GM12878 (cell line): ENCODE results near the gene MT3. TPM values are rescaled to one million over a fixed set of nuclear protein-coding genes. Genes with fewer than 3 reads are reported as not detected.

Experiments
- ATAC-seq: fragments of 200-7000 bp; cut with Tn5 transposase; 3 replicates; pipeline ENCODE4 v1.9.1; 2020; ENCODE audit warnings: mild to moderate bottlenecking, moderate library complexity
- BruUV-seq: library from RNA; stranded (reverse); fragments of 400-500 nt; replicated peaks from 2 replicates; lab custom pipeline; 2021; lab: Mats Ljungman, UMichigan
- CTCF ChIA-PET: fragments of 300-600 bp; sonication (Branson Sonifier 250); formaldehyde crosslinking; extraction: SDS; loops from one replicate; lab custom pipeline; 2021; ENCODE audit warnings: inconsistent platforms; lab: Yijun Ruan, JAX
- POLR2A ChIA-PET: fragments of 350-600 bp; formaldehyde crosslinking; extraction: SDS; loops from one replicate; lab custom pipeline; 2021; ENCODE audit warnings: inconsistent platforms; lab: Charles Lee
- RAD21 ChIA-PET: fragments of 300-600 bp; sonication (Branson Sonifier 250); formaldehyde crosslinking; loops from one replicate; lab custom pipeline; 2023; ENCODE audit warnings: antibody characterized with exemption; ENCODE audit not compliant: unreplicated experiment; lab: Charles Lee
- SMC1A ChIA-PET: fragments of 300-600 bp; sonication (Branson Sonifier 250); formaldehyde crosslinking; loops from one replicate; lab custom pipeline; 2023; ENCODE audit not compliant: unreplicated experiment, uncharacterized antibody; lab: Charles Lee
- DNase-seq: peaks from one replicate; pipeline ENCODE4 v3.0.0-alpha.2; 2011; ENCODE audit warnings: low read depth, low spot score
- FAIRE-seq: peaks from 3 replicates; lab custom pipeline; 2011; peaks lifted over from hg19 to GRCh38; lab: Jason Lieb, UNC
- H2AFZ ChIP-seq: 2 replicates; pipeline ENCODE4 v1.6.0; 2011; ENCODE audit warnings: low read depth, low read length, control low read depth; ENCODE audit not compliant: control insufficient read depth
- H3K27ac ChIP-seq: 2 replicates; pipeline ENCODE4 v1.5.1; 2011; ENCODE audit warnings: control low read depth; ENCODE audit not compliant: control insufficient read depth, insufficient read depth
- H3K27me3 ChIP-seq, 2 experiments: replicated peaks in 1 of 2; 2 replicates each; pipeline versions ENCODE4 v1.6.0 to v1.6.1; 2011; ENCODE audit warnings: low read length in 1 of 2; ENCODE audit not compliant: control insufficient read depth in 2 of 2, insufficient read depth in 2 of 2
- H3K36me3 ChIP-seq, 2 experiments: 2 replicates each; pipeline ENCODE4 v1.5.1; 2011; ENCODE audit warnings: low read length in 1 of 2; ENCODE audit not compliant: control insufficient read depth in 2 of 2, insufficient read depth in 2 of 2
- H3K4me1 ChIP-seq: 2 replicates; pipeline ENCODE4 v1.6.1; 2011; ENCODE audit warnings: mild to moderate bottlenecking, low read length, moderate library complexity, mixed read lengths; ENCODE audit not compliant: control insufficient read depth, insufficient read depth
- H3K4me2 ChIP-seq: 2 replicates; pipeline ENCODE4 v1.6.0; 2011; ENCODE audit warnings: control low read depth; ENCODE audit not compliant: control insufficient read depth, insufficient read depth
- H3K4me3 ChIP-seq: fragments of 200-600 bp; sonication (generic); 2 replicates; pipeline ENCODE4 v1.5.1; 2016
- H3K79me2 ChIP-seq: 2 replicates; pipeline ENCODE4 v1.6.0; 2011; ENCODE audit warnings: low read length; ENCODE audit not compliant: control insufficient read depth, insufficient read depth
- H3K9ac ChIP-seq: 2 replicates; pipeline ENCODE4 v1.8.0; 2011; ENCODE audit warnings: low read length, control low read depth, mixed read lengths; ENCODE audit not compliant: control insufficient read depth, insufficient read depth
- H3K9me3 ChIP-seq: replicated peaks from 3 replicates; pipeline ENCODE4 v1.5.1; 2011; ENCODE audit warnings: mild to moderate bottlenecking, low read length; ENCODE audit not compliant: control insufficient read depth, insufficient read depth
- H4K20me1 ChIP-seq: 2 replicates; pipeline ENCODE4 v1.6.0; 2011; ENCODE audit not compliant: control insufficient read depth, insufficient read depth
- ASH2L ChIP-seq: fragments of 300-600, 200-600 bp; sonication (generic); IDR thresholded peaks from 2 replicates; pipeline ENCODE4 v1.6.1; 2017; ENCODE audit warnings: low read depth, mild to moderate bottlenecking, borderline replicate concordance
- BRCA1 ChIP-seq: IDR thresholded peaks from 2 replicates; pipeline ENCODE4 v1.6.1; 2011; ENCODE audit warnings: low read depth, low read length, improper control_type of control experiment
- CBFB ChIP-seq: IDR thresholded peaks from 2 replicates; pipeline ENCODE4 v1.6.1; 2016; ENCODE audit warnings: antibody characterized with exemption, low read depth
- CEBPB ChIP-seq, 2 experiments: fragments of 150-350 bp in 1 of 2; IDR thresholded peaks; 2 replicates each; pipeline ENCODE4 v1.6.1; 2012 to 2014; ENCODE audit warnings: low read depth in 2 of 2, low read length in 2 of 2, borderline replicate concordance in 1 of 2, inconsistent platforms in 1 of 2
- FOXK2 ChIP-seq: fragments of 450-650 bp; IDR thresholded peaks from 2 replicates; pipeline ENCODE4 v1.6.1; 2017; ENCODE audit warnings: mild to moderate bottlenecking, moderate library complexity
- HCFC1 ChIP-seq: fragments of 150-350 bp; IDR thresholded peaks from 2 replicates; pipeline ENCODE4 v1.6.1; 2014; ENCODE audit warnings: low read length
- KLF5 ChIP-seq: fragments of 450-650 bp; IDR thresholded peaks from 2 replicates; pipeline ENCODE4 v1.6.1; 2014; ENCODE audit warnings: mild to moderate bottlenecking; ENCODE audit not compliant: partially characterized antibody
- NR2C2 ChIP-seq: IDR thresholded peaks from 2 replicates; pipeline ENCODE4 v1.6.1; 2011; ENCODE audit warnings: borderline replicate concordance, low read depth; ENCODE audit not compliant: control insufficient read depth, insufficient read length
- PAX8 ChIP-seq: fragments of 450-650 bp; IDR thresholded peaks from 2 replicates; pipeline ENCODE4 v1.6.1; 2017; ENCODE audit warnings: mild to moderate bottlenecking, moderate library complexity
- RCOR1 ChIP-seq: conservative IDR thresholded peaks from 2 replicates; pipeline ENCODE4 v1.6.1; 2012; ENCODE audit warnings: low read depth, low read length, improper control_type of control experiment
- SIN3A ChIP-seq: IDR thresholded peaks from 2 replicates; pipeline ENCODE4 v1.6.1; 2012; ENCODE audit warnings: low read depth, low read length, improper control_type of control experiment
- SREBF1 ChIP-seq: IDR thresholded peaks from 2 replicates; pipeline ENCODE4 v1.6.1; 2012; ENCODE audit warnings: mild to moderate bottlenecking, low read length
- YY1 ChIP-seq: IDR thresholded peaks from 2 replicates; pipeline ENCODE4 v1.6.1; 2011; ENCODE audit warnings: low read depth, mild to moderate bottlenecking, low read length
- ZNF207 ChIP-seq: fragments of 450-650 bp; IDR thresholded peaks from 2 replicates; pipeline ENCODE4 v1.6.1; 2014; ENCODE audit warnings: antibody characterized with exemption, mild to moderate bottlenecking, borderline replicate concordance
- ZNF622 ChIP-seq: fragments of 450-650 bp; IDR thresholded peaks from 2 replicates; pipeline ENCODE4 v1.6.1; 2017; ENCODE audit warnings: mild to moderate bottlenecking, inconsistent platforms
- WGBS: methylation state at CpG from one replicate; pipeline ENCODE4 v1.1.6; 2016; ENCODE audit warnings: low lambda C conversion rate; ENCODE audit not compliant: insufficient replicate concordance, insufficient coverage; ENCODE audit errors: missing lambda C conversion rate; 5-methylcytosine and 5-hydroxymethylcytosine counted together
- in situ Hi-C: fragments of 300-500 bp; cut with MboI; formaldehyde crosslinking; loops from 9 replicates; pipeline ENCODE4 v1.14.3; 2018; ENCODE audit warnings: mixed read lengths
- intact Hi-C: fragments of 100-400 bp; cut with micrococcal nuclease; formaldehyde crosslinking; loops from one replicate; pipeline ENCODE4 v1.14.2; 2022; ENCODE audit not compliant: unreplicated experiment
- polyA plus RNA-seq, 11 experiments: library from polyadenylated mRNA; depleted of rRNA in 4 of 11; unstranded in 6 of 11; stranded (reverse) in 5 of 11; fragments of >200 nt; fragmentation: Nextera tagmentation in 4 of 11; fragmentation: Illumina TruSeq in 1 of 11; extraction: Ambion mirVana in 4 of 11; extraction: Trizol in 1 of 11; gene quantifications; 1 replicate in 1 of 11; 2 replicates in 10 of 11; pipeline versions ENCODE4 v1.2.1 to v1.2.3, GENCODE V29; 2011 to 2016; ENCODE audit warnings: inconsistent platforms in 2 of 11, missing spikeins in 2 of 11, low read depth in 1 of 11
- total RNA-seq, 4 experiments: library from RNA; depleted of rRNA in 3 of 4; stranded (reverse); fragments of >200 nt in 3 of 4; fragmentation: Illumina TruSeq in 1 of 4; extraction: Trizol in 1 of 4; gene quantifications; 2 replicates each; pipeline versions ENCODE4 v1.2.1 to v1.2.3, GENCODE V29; 2013 to 2021
- TF ChIP-seq, protein P1 (sequence below): IDR thresholded peaks from 2 replicates; pipeline ENCODE4 v1.6.1; 2012; ENCODE audit warnings: low read depth, low read length, improper control_type of control experiment

Gene MT3
- total and polyA plus RNA-seq, 10 of the 15 experiments (the other 5 are each of a cell fraction or from before 2014, with no cell fraction given), result 0.41 TPM; not detected in 9

DNA sequence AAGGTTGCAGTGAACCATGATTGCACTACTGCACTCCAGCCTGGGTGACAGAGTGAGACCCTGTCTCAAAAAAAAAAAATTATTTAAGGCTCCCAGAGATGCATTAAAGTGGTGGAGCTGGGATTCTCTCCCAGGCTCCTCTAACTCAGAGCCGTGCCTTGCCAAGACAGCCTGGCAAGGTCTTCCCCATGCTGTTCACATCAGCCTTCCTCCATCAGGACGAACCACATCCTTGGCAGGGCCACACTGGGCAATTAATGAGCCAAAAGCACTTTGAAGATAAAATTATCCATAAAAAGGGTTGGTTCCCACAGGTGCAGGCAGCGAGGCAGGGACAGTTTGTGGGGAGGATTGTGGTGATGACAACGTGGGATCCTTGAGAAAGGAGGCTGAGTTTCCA is 49.7 kb upstream of the MT3 start:
- ChIA-PET SMC1A (interaction anchor here (1.0 kb wide), 1 partner anchor 163 kb away, joined by 3 read pairs; no protein-coding TSS in a partner anchor), POLR2A (no interaction called here), RAD21 (no interaction called here), CTCF (no interaction called here)
- intact Hi-C loops (no loop called here), in situ Hi-C loops (no loop called here)
- TF ChIP-seq NR2C2 (no peak), KLF5 (no peak), PAX8 (no peak)
- no peaks in the 10 kb centered on the region for H3K36me3 ChIP-seq
- H3K4me1 ChIP-seq, result no peaks in the 10 kb centered on the region
- BruUV-seq, result no TSS peak
- WGBS, result 14% methylated on average over 4 of the region's 4 CpGs
- no peaks in the 10 kb centered on the region for H3K79me2 ChIP-seq
- H4K20me1 ChIP-seq, result no peaks in the 10 kb centered on the region
- no peak for FAIRE-seq
- DNase-seq, result no peak
- H3K27me3 ChIP-seq, result no peaks in the 10 kb centered on the region; a peak in 1 of 4 replicates
- H2AFZ ChIP-seq, result no peak overlapping the region
- H3K4me2 ChIP-seq, result no peak overlapping the region
- ATAC-seq, result no peak
- H3K9me3 ChIP-seq, result no peaks in the 10 kb centered on the region; the same call in 2 of the 3 replicates
- no peak overlapping the region for H3K27ac ChIP-seq
- H3K9ac ChIP-seq, result no peak overlapping the region
- no peak overlapping the region for H3K4me3 ChIP-seq

DNA sequence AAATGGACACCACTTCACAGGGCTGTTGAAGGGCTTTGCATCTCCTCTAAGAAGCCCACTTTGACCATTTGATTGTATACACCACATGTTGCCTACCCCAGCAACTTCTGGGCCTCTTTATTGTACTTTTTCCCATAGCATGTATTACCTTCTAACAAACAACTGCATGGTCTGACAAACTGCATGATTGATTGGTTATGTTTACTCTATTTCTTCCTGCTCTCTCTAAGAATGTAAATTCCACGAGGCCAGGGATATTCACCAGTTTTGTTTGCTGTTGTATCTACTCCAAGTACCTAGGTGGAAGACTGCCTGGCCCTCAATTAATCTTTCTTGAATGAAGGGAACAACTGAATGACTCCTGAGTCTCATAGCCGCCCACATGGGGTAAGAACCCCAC is 47.3 kb upstream of the MT3 start:
- intact Hi-C loops, result no loop called here
- H3K9ac ChIP-seq, result no peak overlapping the region
- ChIA-PET RAD21 (no interaction called here), SMC1A (no interaction called here)
- BruUV-seq, result no TSS peak
- H3K27ac ChIP-seq, result no peak overlapping the region
- no peak for DNase-seq
- TF ChIP-seq BRCA1 (no peak), SIN3A (no peak), SREBF1 (no peak), HCFC1 (no peak), FOXK2 (no peak), ZNF207 (no peak), RCOR1 (no peak), ZNF622 (no peak), YY1 (no peak), CBFB (no peak), ASH2L (no peak), CEBPB (IDR thresholded peaks at IDR 0.05; ENCODE audit: borderline replicate concordance in 1 of 2, low read depth in 2 of 2, low read length in 2 of 2) (no peak)
- TF ChIP-seq, protein P1, sequence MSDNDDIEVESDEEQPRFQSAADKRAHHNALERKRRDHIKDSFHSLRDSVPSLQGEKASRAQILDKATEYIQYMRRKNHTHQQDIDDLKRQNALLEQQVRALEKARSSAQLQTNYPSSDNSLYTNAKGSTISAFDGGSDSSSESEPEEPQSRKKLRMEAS, result no peak
- TF ChIP-seq, all 136 proteins: peak for 0
- Histone ChIP-seq H3K79me2 (no peaks in the 10 kb centered on the region), H3K4me1 (no peaks in the 10 kb centered on the region), H3K27me3 (no peaks in the 10 kb centered on the region), H3K36me3 (no peaks in the 10 kb centered on the region), H3K9me3 (no peaks in the 10 kb centered on the region; the same call in 2 of the 3 replicates), H4K20me1 (no peaks in the 10 kb centered on the region), H2AFZ (no peak overlapping the region), H3K4me2 (no peak overlapping the region), H3K4me3 (no peak overlapping the region)
- 3% methylated on average over 2 of the region's 2 CpGs for WGBS
- ATAC-seq (no peak), FAIRE-seq (no peak)
- in situ Hi-C loops, result no loop called here
- ChIA-PET CTCF (no interaction called here), POLR2A (no interaction called here)
